GM23338 (cell line): ENCODE measurements around the gene SLC2A1. TPM values are rescaled to one million over a fixed set of nuclear protein-coding genes. Genes with fewer than 3 reads are reported as not detected.
A peak's percentile ranks its signal among the peaks of the same experiment; 100 is the strongest.

Source experiments
- ATAC-seq: fragments of 200-7000 bp; cut with Tn5 transposase; 3 replicates; pipeline ENCODE4 v1.9.1; 2020
- DNase-seq: peaks from one replicate; pipeline ENCODE4 v3.0.0-alpha.2; 2015; ENCODE audit warnings: low spot score
- H2AFZ ChIP-seq: fragments of 200-600 bp; sonication (generic); 2 replicates; pipeline ENCODE4 v1.8.0; 2016; ENCODE audit warnings: antibody characterized with exemption, mild to moderate bottlenecking, moderate library complexity
- H3F3A ChIP-seq: fragments of 200-600 bp; sonication (generic); replicated peaks from 2 replicates; pipeline ENCODE4 v1.8.0; 2017; ENCODE audit warnings: antibody characterized with exemption, mixed run types, low read depth
- H3K27ac ChIP-seq: fragments of 200-600 bp; sonication (generic); 2 replicates; pipeline ENCODE4 v1.6.1; 2016; ENCODE audit warnings: low read depth
- H3K27me3 ChIP-seq: fragments of 200-600 bp; sonication (generic); 2 replicates; pipeline ENCODE4 v1.8.0; 2016; ENCODE audit warnings: mild to moderate bottlenecking, mixed run types, moderate library complexity; ENCODE audit not compliant: insufficient read depth
- H3K36me3 ChIP-seq: fragments of 200-600 bp; sonication (generic); 2 replicates; pipeline ENCODE4 v1.8.0; 2016; ENCODE audit warnings: mild to moderate bottlenecking; ENCODE audit not compliant: insufficient read depth
- H3K4me1 ChIP-seq: fragments of 200-600 bp; sonication (generic); 2 replicates; pipeline ENCODE4 v1.8.0; 2016; ENCODE audit warnings: mild to moderate bottlenecking, moderate library complexity; ENCODE audit not compliant: insufficient read depth
- H3K4me2 ChIP-seq: fragments of 200-600 bp; sonication (generic); 2 replicates; pipeline ENCODE4 v1.7.1; 2017; ENCODE audit warnings: mixed run types
- H3K4me3 ChIP-seq: fragments of 200-600 bp; sonication (generic); 2 replicates; pipeline ENCODE4 v1.6.1; 2016; ENCODE audit warnings: mixed run types
- H3K79me2 ChIP-seq: fragments of 200-600 bp; sonication (generic); replicated peaks from 2 replicates; pipeline ENCODE4 v1.8.0; 2017; ENCODE audit warnings: mild to moderate bottlenecking; ENCODE audit not compliant: insufficient read depth
- H3K9me2 ChIP-seq: fragments of 200-600 bp; sonication (generic); 2 replicates; pipeline ENCODE4 v1.8.0; 2017; ENCODE audit not compliant: insufficient read depth
- H4K20me1 ChIP-seq: fragments of 200-600 bp; sonication (generic); replicated peaks from 2 replicates; pipeline ENCODE4 v1.8.0; 2017; ENCODE audit warnings: mild to moderate bottlenecking; ENCODE audit not compliant: insufficient read depth
- H3K27ac Mint-ChIP-seq: 2 replicates; pipeline ENCODE4 v1.8.0; 2020; ENCODE audit warnings: inconsistent platforms, mild to moderate bottlenecking, moderate library complexity, mixed read lengths
- H3K27me3 Mint-ChIP-seq: 3 replicates; pipeline ENCODE4 v1.8.0; 2022; ENCODE audit warnings: low read depth, mild to moderate bottlenecking, moderate library complexity, mixed read lengths, inconsistent platforms; ENCODE audit not compliant: insufficient read depth, poor library complexity
- H3K36me3 Mint-ChIP-seq: 3 replicates; pipeline ENCODE4 v1.8.0; 2021; ENCODE audit warnings: low read depth, mild to moderate bottlenecking, inconsistent platforms, moderate library complexity, mixed read lengths
- H3K4me1 Mint-ChIP-seq: 3 replicates; pipeline ENCODE4 v1.8.0; 2020; ENCODE audit warnings: mild to moderate bottlenecking, inconsistent platforms, mixed read lengths
- H3K4me3 Mint-ChIP-seq: 3 replicates; pipeline ENCODE4 v1.8.0; 2021; ENCODE audit warnings: moderate library complexity, mild to moderate bottlenecking, inconsistent platforms, mixed read lengths
- H3K9me3 Mint-ChIP-seq: 3 replicates; pipeline ENCODE4 v1.8.0; 2020; ENCODE audit warnings: moderate library complexity, mild to moderate bottlenecking, inconsistent platforms, mixed read lengths
- CREB1 ChIP-seq: fragments of 250-450 bp; sonication (Bioruptor Pico); IDR thresholded peaks from 2 replicates; pipeline ENCODE4 v1.5.0; 2020; ENCODE audit warnings: low read depth, mild to moderate bottlenecking, moderate library complexity
- ETS1 ChIP-seq: IDR thresholded peaks from 2 replicates; pipeline ENCODE4 v1.6.1; 2016; ENCODE audit warnings: antibody characterized with exemption
- EZH2 ChIP-seq: fragments of 200-600 bp; sonication (generic); IDR thresholded peaks from one replicate; pipeline ENCODE4 v1.8.0; 2017; ENCODE audit warnings: antibody characterized with exemption, mild to moderate bottlenecking, low read depth; ENCODE audit not compliant: unreplicated experiment
- EZH2phosphoT487 ChIP-seq: fragments of 200-600 bp; sonication (generic); IDR thresholded peaks from one replicate; pipeline ENCODE4 v1.8.1; 2018; ENCODE audit warnings: antibody characterized with exemption; ENCODE audit not compliant: unreplicated experiment
- NANOG ChIP-seq: IDR thresholded peaks from 2 replicates; pipeline ENCODE4 v1.6.1; 2016; ENCODE audit warnings: antibody characterized with exemption, borderline replicate concordance
- POLR2AphosphoS5 ChIP-seq: IDR thresholded peaks from 2 replicates; pipeline ENCODE4 v1.6.1; 2016; ENCODE audit warnings: antibody characterized with exemption, low read depth
- STAT1 ChIP-seq: IDR thresholded peaks from one replicate; pipeline ENCODE4 v1.6.1; 2016; ENCODE audit warnings: antibody characterized with exemption; ENCODE audit not compliant: unreplicated experiment
- ZNF114 ChIP-seq: fragments of 250-450 bp; sonication (Bioruptor Pico); IDR thresholded peaks from 2 replicates; pipeline ENCODE4 v1.5.0; 2020; ENCODE audit warnings: mild to moderate bottlenecking, moderate library complexity
- polyA plus RNA-seq: library from polyadenylated mRNA; unstranded; fragments of >200 nt; fragmentation: Nextera tagmentation; extraction: Ambion mirVana; gene quantifications from 2 replicates; pipeline ENCODE4 v1.2.1, GENCODE V29; 2016
- total RNA-seq: library from RNA; depleted of rRNA; stranded (reverse); fragments of >200 nt; shearing (Covaris generic); gene quantifications from 2 replicates; pipeline ENCODE4 v1.2.3, GENCODE V29; 2014
- TF ChIP-seq, protein P1 (sequence below), 2 experiments: fragments of 200-600 bp in 1 of 2; sonication (generic) in 1 of 2; conservative IDR thresholded peaks; 2 replicates each; pipeline versions ENCODE4 v1.5.1 to v1.6.1; 2016 to 2017; ENCODE audit warnings: antibody characterized with exemption in 2 of 2, low read depth in 2 of 2, mild to moderate bottlenecking in 2 of 2, moderate library complexity in 1 of 2
- TF ChIP-seq, protein P2 (sequence below): IDR thresholded peaks from one replicate; pipeline ENCODE4 v1.6.1; 2018; ENCODE audit warnings: antibody characterized with exemption; ENCODE audit not compliant: unreplicated experiment

SLC2A1 gene
- total and polyA plus RNA-seq, 2 experiments from 2014 or later, result 66.1 to 305 TPM

DNA sequence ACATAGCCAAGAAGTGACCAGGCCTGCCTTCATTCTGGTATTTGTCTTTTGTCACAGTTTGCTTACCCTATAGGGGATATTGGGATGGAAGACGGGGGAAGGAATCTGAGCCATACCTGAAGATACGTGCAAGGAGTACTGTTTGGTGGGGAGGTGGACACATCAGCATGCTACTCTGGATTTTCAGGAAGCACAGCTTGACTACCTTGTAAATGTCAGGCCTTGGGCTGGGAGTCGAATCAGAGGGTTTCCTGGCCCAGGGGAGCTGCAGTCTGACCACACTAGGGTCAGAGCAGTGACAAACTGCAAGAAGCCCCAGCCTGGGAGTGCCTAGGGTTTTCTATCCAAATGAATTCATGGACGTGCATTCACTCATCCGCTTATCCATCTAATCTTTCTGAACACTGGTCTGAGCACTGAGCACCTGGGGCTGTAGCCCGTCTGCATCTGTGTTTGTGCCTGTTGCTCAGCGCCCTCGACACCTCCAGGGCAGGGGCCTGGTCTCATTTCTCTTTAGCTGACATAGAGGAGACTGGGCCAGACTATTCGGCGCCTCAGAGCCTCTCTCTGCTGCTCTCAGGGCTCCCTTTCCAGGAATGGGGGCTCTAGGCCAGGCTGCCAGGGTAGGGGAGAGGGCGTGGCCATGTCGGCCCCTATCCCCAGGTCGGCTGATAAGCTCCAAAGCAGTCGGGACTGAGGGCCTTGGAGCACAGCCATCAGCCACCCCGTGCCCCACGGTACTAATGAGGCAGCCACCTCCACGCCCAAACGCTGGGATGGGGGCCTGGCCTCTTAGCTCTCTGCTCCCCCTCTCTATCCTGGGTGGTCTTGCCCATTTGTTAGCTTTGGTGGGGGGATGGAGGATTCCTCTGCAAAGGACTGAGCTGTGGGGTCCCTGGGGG lies 47.0 kb upstream of the SLC2A1 start:
- no peak for TF ChIP-seq ZNF114 (CRISPR knock-in tag)
- TF ChIP-seq EZH2, result no peak
- TF ChIP-seq ETS1, result no peak
- no peak for TF ChIP-seq CREB1 (CRISPR knock-in tag)
- no peak for TF ChIP-seq NANOG
- TF ChIP-seq EZH2phosphoT487, result no peak
- no peak for TF ChIP-seq POLR2AphosphoS5
- no peak for TF ChIP-seq STAT1
- TF ChIP-seq, protein P1, sequence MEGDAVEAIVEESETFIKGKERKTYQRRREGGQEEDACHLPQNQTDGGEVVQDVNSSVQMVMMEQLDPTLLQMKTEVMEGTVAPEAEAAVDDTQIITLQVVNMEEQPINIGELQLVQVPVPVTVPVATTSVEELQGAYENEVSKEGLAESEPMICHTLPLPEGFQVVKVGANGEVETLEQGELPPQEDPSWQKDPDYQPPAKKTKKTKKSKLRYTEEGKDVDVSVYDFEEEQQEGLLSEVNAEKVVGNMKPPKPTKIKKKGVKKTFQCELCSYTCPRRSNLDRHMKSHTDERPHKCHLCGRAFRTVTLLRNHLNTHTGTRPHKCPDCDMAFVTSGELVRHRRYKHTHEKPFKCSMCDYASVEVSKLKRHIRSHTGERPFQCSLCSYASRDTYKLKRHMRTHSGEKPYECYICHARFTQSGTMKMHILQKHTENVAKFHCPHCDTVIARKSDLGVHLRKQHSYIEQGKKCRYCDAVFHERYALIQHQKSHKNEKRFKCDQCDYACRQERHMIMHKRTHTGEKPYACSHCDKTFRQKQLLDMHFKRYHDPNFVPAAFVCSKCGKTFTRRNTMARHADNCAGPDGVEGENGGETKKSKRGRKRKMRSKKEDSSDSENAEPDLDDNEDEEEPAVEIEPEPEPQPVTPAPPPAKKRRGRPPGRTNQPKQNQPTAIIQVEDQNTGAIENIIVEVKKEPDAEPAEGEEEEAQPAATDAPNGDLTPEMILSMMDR (conservative IDR thresholded peaks at IDR 0.05; ENCODE audit: low read depth in 2 of 2), result no peak
- TF ChIP-seq, protein P2, sequence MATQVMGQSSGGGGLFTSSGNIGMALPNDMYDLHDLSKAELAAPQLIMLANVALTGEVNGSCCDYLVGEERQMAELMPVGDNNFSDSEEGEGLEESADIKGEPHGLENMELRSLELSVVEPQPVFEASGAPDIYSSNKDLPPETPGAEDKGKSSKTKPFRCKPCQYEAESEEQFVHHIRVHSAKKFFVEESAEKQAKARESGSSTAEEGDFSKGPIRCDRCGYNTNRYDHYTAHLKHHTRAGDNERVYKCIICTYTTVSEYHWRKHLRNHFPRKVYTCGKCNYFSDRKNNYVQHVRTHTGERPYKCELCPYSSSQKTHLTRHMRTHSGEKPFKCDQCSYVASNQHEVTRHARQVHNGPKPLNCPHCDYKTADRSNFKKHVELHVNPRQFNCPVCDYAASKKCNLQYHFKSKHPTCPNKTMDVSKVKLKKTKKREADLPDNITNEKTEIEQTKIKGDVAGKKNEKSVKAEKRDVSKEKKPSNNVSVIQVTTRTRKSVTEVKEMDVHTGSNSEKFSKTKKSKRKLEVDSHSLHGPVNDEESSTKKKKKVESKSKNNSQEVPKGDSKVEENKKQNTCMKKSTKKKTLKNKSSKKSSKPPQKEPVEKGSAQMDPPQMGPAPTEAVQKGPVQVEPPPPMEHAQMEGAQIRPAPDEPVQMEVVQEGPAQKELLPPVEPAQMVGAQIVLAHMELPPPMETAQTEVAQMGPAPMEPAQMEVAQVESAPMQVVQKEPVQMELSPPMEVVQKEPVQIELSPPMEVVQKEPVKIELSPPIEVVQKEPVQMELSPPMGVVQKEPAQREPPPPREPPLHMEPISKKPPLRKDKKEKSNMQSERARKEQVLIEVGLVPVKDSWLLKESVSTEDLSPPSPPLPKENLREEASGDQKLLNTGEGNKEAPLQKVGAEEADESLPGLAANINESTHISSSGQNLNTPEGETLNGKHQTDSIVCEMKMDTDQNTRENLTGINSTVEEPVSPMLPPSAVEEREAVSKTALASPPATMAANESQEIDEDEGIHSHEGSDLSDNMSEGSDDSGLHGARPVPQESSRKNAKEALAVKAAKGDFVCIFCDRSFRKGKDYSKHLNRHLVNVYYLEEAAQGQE, result no peak
- Mint-ChIP-seq H3K36me3 (no peaks in the 10 kb centered on the region), H3K4me1 (peaks cover 48% of the 10 kb centered on the region), H3K27ac (no peak overlapping the region), H3K27me3 (peaks cover 16% of the 10 kb centered on the region), H3K9me3 (no peaks in the 10 kb centered on the region), H3K4me3 (no peak overlapping the region; the same call in 2 of the 3 replicates)
- ATAC-seq (peak; percentile 4), DNase-seq (peak; percentile 48)
- no peaks in the 10 kb centered on the region; the same call in 1 of the 2 replicates for H3K36me3 ChIP-seq
- peaks cover 4% of the 10 kb centered on the region; the same call in 1 of the 2 replicates for H3K9me2 ChIP-seq
- 0 out of 2 replicates have a peak overlapping the region, but pooled peaks have one; percentile 3 for H2AFZ ChIP-seq
- H4K20me1 ChIP-seq, result no peaks in the 10 kb centered on the region
- H3K4me1 ChIP-seq, result peaks cover 43% of the 10 kb centered on the region
- H3K27me3 ChIP-seq, result no peaks in the 10 kb centered on the region
- no peaks in the 10 kb centered on the region for H3K79me2 ChIP-seq
- peaks cover 16% of the 10 kb centered on the region for H3F3A ChIP-seq
- 0 out of 2 replicates have a peak overlapping the region, but pooled peaks have one; percentile 68 for H3K27ac ChIP-seq
- no peak overlapping the region for H3K4me3 ChIP-seq
- H3K4me2 ChIP-seq, result peak overlapping the region; percentile 35; the same call in 1 of the 2 replicates
